ENCODE measurements around the gene ARHGAP31. TPM values are rescaled to one million over a fixed set of nuclear protein-coding genes. Genes with fewer than 3 reads are reported as not detected.

ARHGAP31 gene
- total RNA-seq, 3 donors from 2014 or later (not counting 1 experiment from before 2014, with no cell fraction given) = 4.1 to 8.4 (median 8.4) TPM

- Mint-ChIP-seq H3K27ac (peak overlapping the region; percentile 14 to 26), H3K36me3 (peaks cover 33% of the 10 kb centered on the region), H3K4me1 (peaks cover 14% of the 10 kb centered on the region in 2 donors), H3K9me3 (no peaks in the 10 kb centered on the region), H3K27me3 (ENCODE audit: low read depth in 2 of 2) (no peaks in the 10 kb centered on the region), H3K4me3 (no peak overlapping the region)
- Histone ChIP-seq H3K36me3 (ENCODE audit: control insufficient read depth, insufficient read depth, low read length) (peaks cover 62% of the 10 kb centered on the region), H3K27me3 (ENCODE audit: control insufficient read depth, insufficient read depth, low read length) (no peaks in the 10 kb centered on the region), H3K9me3 (ENCODE audit: control insufficient read depth, insufficient read depth, low read length) (no peaks in the 10 kb centered on the region), H3K4me3 (ENCODE audit: low read length) (no peak overlapping the region), H3K4me1 (ENCODE audit: control insufficient read depth, insufficient read depth, low read length) (no peaks in the 10 kb centered on the region), H3K27ac (ENCODE audit: low read length) (no peak overlapping the region)
- DNase-seq (peak in 1 of 2 donors; percentile 34), ATAC-seq (peak in 2 of 3 donors; percentile 44 to 53)
- WGBS (ENCODE audit: insufficient coverage) = 41% methylated on average over 4 of the region's 6 CpGs
- intact Hi-C loops (cut with micrococcal nuclease) = no loop called here
- TF ChIP-seq CTCF (IDR thresholded peaks at IDR 0.05) = no peak
Observed at GRCh38 chr3:119437691-119438258, 143.6 kb downstream of the ARHGAP31 start.

GRCh38 chr3:119443179-119443578 lies 149.0 kb downstream of the ARHGAP31 start:
- DNase-seq (no peak), ATAC-seq (peak in 2 of 3 donors; percentile 29 to 32)
- Histone ChIP-seq H3K27ac (ENCODE audit: low read length) (no peak overlapping the region), H3K27me3 (ENCODE audit: control insufficient read depth, insufficient read depth, low read length) (no peaks in the 10 kb centered on the region), H3K4me1 (ENCODE audit: control insufficient read depth, insufficient read depth, low read length) (no peaks in the 10 kb centered on the region), H3K4me3 (ENCODE audit: low read length) (no peak overlapping the region), H3K36me3 (ENCODE audit: control insufficient read depth, insufficient read depth, low read length) (peaks cover 37% of the 10 kb centered on the region), H3K9me3 (ENCODE audit: control insufficient read depth, insufficient read depth, low read length) (no peaks in the 10 kb centered on the region)
- no peaks in the 10 kb centered on the region for H3K27me3 Mint-ChIP-seq (ENCODE audit: low read depth in 2 of 2)
- H3K36me3 Mint-ChIP-seq = no peaks in the 10 kb centered on the region
- peaks cover 10% of the 10 kb centered on the region in 2 donors for H3K4me1 Mint-ChIP-seq
- no peak for TF ChIP-seq CTCF (IDR thresholded peaks at IDR 0.05)
- no peak overlapping the region for H3K4me3 Mint-ChIP-seq
- H3K9me3 Mint-ChIP-seq = no peaks in the 10 kb centered on the region
- H3K27ac Mint-ChIP-seq = peak overlapping the region in 1 of 2 donors; percentile 33
- intact Hi-C loops (cut with micrococcal nuclease) = no loop called here

DNA sequence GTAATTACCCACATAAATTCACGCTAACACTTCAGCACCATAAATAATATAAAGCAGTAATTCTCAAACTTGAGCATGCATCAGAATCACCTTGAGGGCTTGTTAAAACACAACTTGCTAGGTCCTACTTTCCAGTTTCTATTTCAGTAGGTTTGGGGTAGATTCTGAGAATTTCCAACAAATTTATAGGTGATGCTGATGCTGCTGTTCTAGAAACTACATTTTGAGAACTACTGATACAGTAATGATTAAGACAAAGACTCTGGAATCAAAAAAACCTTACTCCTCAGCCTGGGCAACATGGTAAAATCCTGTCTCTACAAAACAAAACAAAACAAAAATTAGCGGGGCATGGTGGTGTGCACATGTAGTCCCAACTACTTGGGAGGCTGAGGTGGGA lies 150.4 kb downstream of the ARHGAP31 start:
- ATAC-seq = no peak
- Mint-ChIP-seq H3K36me3 (no peaks in the 10 kb centered on the region), H3K9me3 (no peaks in the 10 kb centered on the region)

More for the DNA sequence above, 150.4 kb downstream of the ARHGAP31 start:
- intact Hi-C loops (cut with micrococcal nuclease) = no loop called here
- H3K27ac ChIP-seq (ENCODE audit: low read length) = no peak overlapping the region
- TF ChIP-seq CTCF (IDR thresholded peaks at IDR 0.05) = no peak
- Mint-ChIP-seq H3K27me3 (ENCODE audit: low read depth in 2 of 2) (no peaks in the 10 kb centered on the region), H3K4me3 (no peak overlapping the region), H3K4me1 (peaks cover 5% of the 10 kb centered on the region in 2 donors), H3K27ac (no peak overlapping the region)
- H3K4me3 ChIP-seq (ENCODE audit: low read length) = no peak overlapping the region
- peaks cover 47% of the 10 kb centered on the region for H3K36me3 ChIP-seq (ENCODE audit: control insufficient read depth, insufficient read depth, low read length)
- WGBS (ENCODE audit: insufficient coverage) = 100% methylated on average over 2 of the region's 2 CpGs
- no peaks in the 10 kb centered on the region for H3K9me3 ChIP-seq (ENCODE audit: control insufficient read depth, insufficient read depth, low read length)
- no peak for DNase-seq
- H3K27me3 ChIP-seq (ENCODE audit: control insufficient read depth, insufficient read depth, low read length) = no peaks in the 10 kb centered on the region
- H3K4me1 ChIP-seq (ENCODE audit: control insufficient read depth, insufficient read depth, low read length) = no peaks in the 10 kb centered on the region

Measured in natural killer cell (primary cell).